Measurements from ENCODE around the gene EME1. TPM values are rescaled to one million over a fixed set of nuclear protein-coding genes. Genes with fewer than 3 reads are reported as not detected.

Gene EME1
- polyA plus RNA-seq, 1 of the 3 experiments (the other 2 are of a cell fraction), result 16.9 TPM

- H3F3A ChIP-seq (replicated peaks; ENCODE audit: insufficient read depth), result peaks cover 40% of the 10 kb centered on the region
- H3K4me2 ChIP-seq, result no peak overlapping the region
- TF ChIP-seq CHD2 (IDR thresholded peaks at IDR 0.05; ENCODE audit: low read length, partially characterized antibody), result no peak
- no peak for TF ChIP-seq SMC3 (IDR thresholded peaks at IDR 0.05; ENCODE audit: low read depth, low read length)
- TF ChIP-seq RCOR1 (IDR thresholded peaks at IDR 0.05; ENCODE audit: low read length), result no peak
- TF ChIP-seq IRF3 (IDR thresholded peaks at IDR 0.05; ENCODE audit: low read depth, low read length), result no peak
- no peak for TF ChIP-seq GATA2 (CRISPR knock-in tag; IDR thresholded peaks at IDR 0.05)
- TF ChIP-seq TEAD4 (IDR thresholded peaks at IDR 0.05; ENCODE audit: borderline replicate concordance, insufficient read depth), result no peak
- no peak for TF ChIP-seq REST (IDR thresholded peaks at IDR 0.05; ENCODE audit: low read depth, low read length)
- no peak for TF ChIP-seq PBX3 (IDR thresholded peaks at IDR 0.05)
- TF ChIP-seq GABPA (IDR thresholded peaks at IDR 0.05; ENCODE audit: low read depth), result no peak
- no peak overlapping the region for H3K4me3 ChIP-seq (ENCODE audit: low read depth in 2 of 2, low read length in 1 of 2)
- WGBS (ENCODE audit: low lambda C conversion rate), result 94% methylated on average over 12 of the region's 12 CpGs
- no peak overlapping the region for H3K9ac ChIP-seq
- peaks cover 67 to 88% of the 10 kb centered on the region in 2 experiments for H3K36me3 ChIP-seq (replicated peaks in 1 of 2; ENCODE audit: control insufficient read depth in 1 of 2, insufficient read depth in 2 of 2, low read length in 1 of 2)
- POLR2A ChIA-PET, result interaction anchor here (1.2 to 1.4 kb wide), 2 partner anchors 11 to 39 kb away, joined by 3 to 4 read pairs; no protein-coding TSS in a partner anchor
- H3K9me3 ChIP-seq, result no peaks in the 10 kb centered on the region
- H3K27ac ChIP-seq (ENCODE audit: low read depth in 2 of 2, low read length in 1 of 2), result no peak overlapping the region
- DNase-seq, result no peak
- no peaks in the 10 kb centered on the region for H3K9me2 ChIP-seq
- H3K27me3 ChIP-seq (ENCODE audit: insufficient read depth), result no peaks in the 10 kb centered on the region
- no peaks in the 10 kb centered on the region; the same call in none of the 2 replicates for H3K79me2 ChIP-seq (ENCODE audit: insufficient read depth)
- no peaks in the 10 kb centered on the region for H3K4me1 ChIP-seq (ENCODE audit: control insufficient read depth in 1 of 2, insufficient read depth in 2 of 2, low read depth in 1 of 2, low read length in 1 of 2)
- H2AFZ ChIP-seq (ENCODE audit: low read depth), result no peak overlapping the region
- CTCF ChIA-PET, result interaction anchor here (0.7 to 3.0 kb wide), 5 partner anchors 9 to 96 kb away, joined by 3 to 27 read pairs (median 5); partner anchors contain the start of gene LRRC59
- H4K20me1 ChIP-seq (ENCODE audit: insufficient read depth), result peaks cover 3% of the 10 kb centered on the region; the same call in 1 of the 2 replicates
Observed at GRCh38 chr17:50382931-50383330, 9.9 kb downstream of the EME1 start.

- ChIA-PET POLR2A (interaction anchor here (1.5 kb wide), 1 partner anchor 11 kb away, joined by 4 read pairs; the partner anchor contains the start of gene LRRC59), CTCF (interaction anchor here (1.3 to 2.9 kb wide), 2 partner anchors 11 to 21 kb away, joined by 3 to 23 read pairs; partner anchors contain the start of gene LRRC59)
- Histone ChIP-seq H4K20me1 (ENCODE audit: insufficient read depth) (peaks cover 19% of the 10 kb centered on the region; the same call in 1 of the 2 replicates), H3K4me3 (ENCODE audit: low read depth in 2 of 2, low read length in 1 of 2) (no peak overlapping the region), H3K36me3 (replicated peaks in 1 of 2; ENCODE audit: control insufficient read depth in 1 of 2, insufficient read depth in 2 of 2, low read length in 1 of 2) (peaks cover 90 to 97% of the 10 kb centered on the region in 2 experiments), H3K27ac (ENCODE audit: low read depth in 2 of 2, low read length in 1 of 2) (no peak overlapping the region), H3K4me1 (ENCODE audit: control insufficient read depth in 1 of 2, insufficient read depth in 2 of 2, low read depth in 1 of 2, low read length in 1 of 2) (no peaks in the 10 kb centered on the region), H3K9ac (no peak overlapping the region), H3K27me3 (ENCODE audit: insufficient read depth) (no peaks in the 10 kb centered on the region), H2AFZ (ENCODE audit: low read depth) (no peak overlapping the region), H3K9me2 (no peaks in the 10 kb centered on the region), H3K9me3 (no peaks in the 10 kb centered on the region), H3K4me2 (no peak overlapping the region), H3K79me2 (ENCODE audit: insufficient read depth) (peaks cover 27% of the 10 kb centered on the region), H3F3A (replicated peaks; ENCODE audit: insufficient read depth) (peaks cover 35% of the 10 kb centered on the region)
- no peak for DNase-seq
- WGBS (ENCODE audit: low lambda C conversion rate), result 87% methylated on average over 3 of the region's 3 CpGs
- TF ChIP-seq NFIC (IDR thresholded peaks at IDR 0.05; ENCODE audit: borderline replicate concordance) (no peak), MXI1 (IDR thresholded peaks at IDR 0.05; ENCODE audit: low read depth, low read length) (no peak), MAX (IDR thresholded peaks at IDR 0.05; ENCODE audit: low read depth) (no peak), RXRA (IDR thresholded peaks at IDR 0.05; ENCODE audit: borderline replicate concordance, low read depth) (no peak), PBX3 (IDR thresholded peaks at IDR 0.05) (no peak), POLR2AphosphoS5 (IDR thresholded peaks at IDR 0.05; ENCODE audit: low read depth, low read length) (no peak), GATA2 (CRISPR knock-in tag; IDR thresholded peaks at IDR 0.05) (no peak)
Observed at GRCh38 chr17:50386510-50386909, 13.5 kb downstream of the EME1 start.
